ENCODE data around the gene FMC1.

Gene FMC1

DNA sequence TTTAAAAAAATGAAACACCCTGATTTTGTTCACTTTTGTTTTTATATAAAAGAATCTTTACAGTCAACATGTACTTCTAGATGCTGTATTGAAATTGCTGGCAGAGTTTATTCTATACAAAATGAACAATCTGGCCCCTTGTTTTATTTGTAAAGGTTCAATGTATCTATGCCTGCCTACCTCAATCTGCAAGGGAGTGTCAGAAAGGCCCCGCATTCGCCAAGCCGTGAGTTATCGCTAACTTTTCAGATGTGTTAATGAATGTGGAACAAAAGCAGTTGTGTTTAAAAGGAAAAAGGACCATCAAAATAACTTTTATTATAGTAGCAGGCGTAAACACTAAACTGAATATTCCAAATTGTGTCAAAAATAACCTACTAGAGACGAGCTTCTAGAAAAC lies 33.1 kb downstream of the FMC1 start (continued):
- TF ChIP-seq, protein P1, sequence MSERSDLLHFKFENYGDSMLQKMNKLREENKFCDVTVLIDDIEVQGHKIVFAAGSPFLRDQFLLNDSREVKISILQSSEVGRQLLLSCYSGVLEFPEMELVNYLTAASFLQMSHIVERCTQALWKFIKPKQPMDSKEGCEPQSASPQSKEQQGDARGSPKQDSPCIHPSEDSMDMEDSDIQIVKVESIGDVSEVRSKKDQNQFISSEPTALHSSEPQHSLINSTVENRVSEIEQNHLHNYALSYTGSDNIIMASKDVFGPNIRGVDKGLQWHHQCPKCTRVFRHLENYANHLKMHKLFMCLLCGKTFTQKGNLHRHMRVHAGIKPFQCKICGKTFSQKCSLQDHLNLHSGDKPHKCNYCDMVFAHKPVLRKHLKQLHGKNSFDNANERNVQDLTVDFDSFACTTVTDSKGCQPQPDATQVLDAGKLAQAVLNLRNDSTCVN (tag by site-specific recombination; optimal IDR thresholded peaks at IDR 0.05), result no peak
- no peak for TF ChIP-seq ZNF335 (tag by site-specific recombination; conservative IDR thresholded peaks at IDR 0.05)

DNA sequence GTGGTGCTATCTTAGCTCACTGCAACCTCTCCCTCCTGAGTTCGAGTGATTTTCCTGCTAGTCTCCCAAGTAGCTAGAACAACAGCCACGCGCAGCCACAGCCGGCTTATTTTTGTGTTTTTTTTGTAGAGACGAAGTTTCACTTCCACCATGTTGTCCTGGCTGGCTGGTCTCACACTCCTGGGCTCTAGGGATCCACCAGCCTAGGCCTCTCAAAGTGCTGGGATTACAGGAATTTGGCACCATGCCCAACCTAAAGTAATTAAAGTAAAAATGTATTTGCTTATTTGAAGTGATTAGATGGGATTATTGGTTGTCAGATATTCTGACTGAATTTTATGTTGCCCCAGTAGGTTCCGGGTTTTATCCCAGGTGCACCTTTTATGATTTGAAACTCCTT lies 41.3 kb downstream of the FMC1 start:
- TF ChIP-seq ZNF501 (tag by site-specific recombination; IDR thresholded peaks at IDR 0.05) (no peak), KLF1 (tag by site-specific recombination; IDR thresholded peaks at IDR 0.05) (no peak), ZEB2 (tag by site-specific recombination; IDR thresholded peaks at IDR 0.05) (no peak), ZNF600 (tag by site-specific recombination; IDR thresholded peaks at IDR 0.05) (no peak), ZNF138 (tag by site-specific recombination; IDR thresholded peaks at IDR 0.05; ENCODE audit: borderline replicate concordance) (no peak)
- TF ChIP-seq, protein P2, sequence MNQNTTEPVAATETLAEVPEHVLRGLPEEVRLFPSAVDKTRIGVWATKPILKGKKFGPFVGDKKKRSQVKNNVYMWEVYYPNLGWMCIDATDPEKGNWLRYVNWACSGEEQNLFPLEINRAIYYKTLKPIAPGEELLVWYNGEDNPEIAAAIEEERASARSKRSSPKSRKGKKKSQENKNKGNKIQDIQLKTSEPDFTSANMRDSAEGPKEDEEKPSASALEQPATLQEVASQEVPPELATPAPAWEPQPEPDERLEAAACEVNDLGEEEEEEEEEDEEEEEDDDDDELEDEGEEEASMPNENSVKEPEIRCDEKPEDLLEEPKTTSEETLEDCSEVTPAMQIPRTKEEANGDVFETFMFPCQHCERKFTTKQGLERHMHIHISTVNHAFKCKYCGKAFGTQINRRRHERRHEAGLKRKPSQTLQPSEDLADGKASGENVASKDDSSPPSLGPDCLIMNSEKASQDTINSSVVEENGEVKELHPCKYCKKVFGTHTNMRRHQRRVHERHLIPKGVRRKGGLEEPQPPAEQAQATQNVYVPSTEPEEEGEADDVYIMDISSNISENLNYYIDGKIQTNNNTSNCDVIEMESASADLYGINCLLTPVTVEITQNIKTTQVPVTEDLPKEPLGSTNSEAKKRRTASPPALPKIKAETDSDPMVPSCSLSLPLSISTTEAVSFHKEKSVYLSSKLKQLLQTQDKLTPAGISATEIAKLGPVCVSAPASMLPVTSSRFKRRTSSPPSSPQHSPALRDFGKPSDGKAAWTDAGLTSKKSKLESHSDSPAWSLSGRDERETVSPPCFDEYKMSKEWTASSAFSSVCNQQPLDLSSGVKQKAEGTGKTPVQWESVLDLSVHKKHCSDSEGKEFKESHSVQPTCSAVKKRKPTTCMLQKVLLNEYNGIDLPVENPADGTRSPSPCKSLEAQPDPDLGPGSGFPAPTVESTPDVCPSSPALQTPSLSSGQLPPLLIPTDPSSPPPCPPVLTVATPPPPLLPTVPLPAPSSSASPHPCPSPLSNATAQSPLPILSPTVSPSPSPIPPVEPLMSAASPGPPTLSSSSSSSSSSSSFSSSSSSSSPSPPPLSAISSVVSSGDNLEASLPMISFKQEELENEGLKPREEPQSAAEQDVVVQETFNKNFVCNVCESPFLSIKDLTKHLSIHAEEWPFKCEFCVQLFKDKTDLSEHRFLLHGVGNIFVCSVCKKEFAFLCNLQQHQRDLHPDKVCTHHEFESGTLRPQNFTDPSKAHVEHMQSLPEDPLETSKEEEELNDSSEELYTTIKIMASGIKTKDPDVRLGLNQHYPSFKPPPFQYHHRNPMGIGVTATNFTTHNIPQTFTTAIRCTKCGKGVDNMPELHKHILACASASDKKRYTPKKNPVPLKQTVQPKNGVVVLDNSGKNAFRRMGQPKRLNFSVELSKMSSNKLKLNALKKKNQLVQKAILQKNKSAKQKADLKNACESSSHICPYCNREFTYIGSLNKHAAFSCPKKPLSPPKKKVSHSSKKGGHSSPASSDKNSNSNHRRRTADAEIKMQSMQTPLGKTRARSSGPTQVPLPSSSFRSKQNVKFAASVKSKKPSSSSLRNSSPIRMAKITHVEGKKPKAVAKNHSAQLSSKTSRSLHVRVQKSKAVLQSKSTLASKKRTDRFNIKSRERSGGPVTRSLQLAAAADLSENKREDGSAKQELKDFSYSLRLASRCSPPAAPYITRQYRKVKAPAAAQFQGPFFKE (tag by site-specific recombination; IDR thresholded peaks at IDR 0.05; ENCODE audit: borderline replicate concordance), result no peak
- TF ChIP-seq, protein P3, sequence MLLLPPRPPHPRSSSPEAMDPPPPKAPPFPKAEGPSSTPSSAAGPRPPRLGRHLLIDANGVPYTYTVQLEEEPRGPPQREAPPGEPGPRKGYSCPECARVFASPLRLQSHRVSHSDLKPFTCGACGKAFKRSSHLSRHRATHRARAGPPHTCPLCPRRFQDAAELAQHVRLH (tag by site-specific recombination; IDR thresholded peaks at IDR 0.05), result no peak
- TF ChIP-seq, protein P4, sequence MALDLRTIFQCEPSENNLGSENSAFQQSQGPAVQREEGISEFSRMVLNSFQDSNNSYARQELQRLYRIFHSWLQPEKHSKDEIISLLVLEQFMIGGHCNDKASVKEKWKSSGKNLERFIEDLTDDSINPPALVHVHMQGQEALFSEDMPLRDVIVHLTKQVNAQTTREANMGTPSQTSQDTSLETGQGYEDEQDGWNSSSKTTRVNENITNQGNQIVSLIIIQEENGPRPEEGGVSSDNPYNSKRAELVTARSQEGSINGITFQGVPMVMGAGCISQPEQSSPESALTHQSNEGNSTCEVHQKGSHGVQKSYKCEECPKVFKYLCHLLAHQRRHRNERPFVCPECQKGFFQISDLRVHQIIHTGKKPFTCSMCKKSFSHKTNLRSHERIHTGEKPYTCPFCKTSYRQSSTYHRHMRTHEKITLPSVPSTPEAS (tag by site-specific recombination; IDR thresholded peaks at IDR 0.05), result no peak
- Histone ChIP-seq H3K36me3 (ENCODE audit: control insufficient read depth in 2 of 2, insufficient read depth in 1 of 2, low read length in 2 of 2) (peaks cover 59 to 79% of the 10 kb centered on the region in 2 experiments; a peak in 2 of 3 replicates), H3K9me3 (ENCODE audit: control insufficient read depth, insufficient read depth, low read depth, low read length) (no peaks in the 10 kb centered on the region), H3K4me1 (ENCODE audit: control insufficient read depth, insufficient read depth, low read length) (no peaks in the 10 kb centered on the region), H3K27ac (ENCODE audit: extremely low read depth, low read depth, low read length) (no peak overlapping the region), H3K4me3 (ENCODE audit: low read depth, low read length) (no peak overlapping the region)
- POLR2A ChIA-PET, result no interaction called here
- CTCF ChIA-PET, result no interaction called here

DNA sequence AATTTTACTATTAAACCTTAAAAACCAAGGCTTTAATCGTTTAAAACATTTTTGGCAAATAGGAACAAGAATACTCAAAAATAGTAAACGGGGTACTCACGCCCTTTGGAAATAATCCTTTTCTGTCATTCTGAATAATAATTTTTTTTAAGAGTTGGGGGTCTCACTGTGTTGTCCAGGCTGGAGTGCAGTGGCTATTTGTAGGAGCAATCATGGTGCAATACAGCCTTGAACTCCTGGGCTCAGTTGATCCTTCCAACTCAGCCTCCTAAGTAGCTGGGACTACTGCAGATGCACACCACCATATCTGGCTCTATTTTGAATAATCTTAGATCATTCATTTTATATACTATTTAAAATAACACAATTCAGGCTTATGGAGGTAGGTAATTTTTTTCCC lies 43.5 kb downstream of the FMC1 start:
- no peak for TF ChIP-seq REPIN1 (tag by site-specific recombination; IDR thresholded peaks at IDR 0.05; ENCODE audit: low read depth)
- TF ChIP-seq ZNF121 (tag by site-specific recombination; IDR thresholded peaks at IDR 0.05), result peak; percentile 72; the same call in 1 of the 2 replicates
- TF ChIP-seq ZNF530 (tag by site-specific recombination; IDR thresholded peaks at IDR 0.05; ENCODE audit: low read depth), result no peak
- no peak for TF ChIP-seq ZNF549 (tag by site-specific recombination; IDR thresholded peaks at IDR 0.05)
- POLR2A ChIA-PET, result no interaction called here
- H3K9me3 ChIP-seq (ENCODE audit: control insufficient read depth, insufficient read depth, low read depth, low read length), result no peaks in the 10 kb centered on the region
- H3K27ac ChIP-seq (ENCODE audit: extremely low read depth, low read depth, low read length), result no peak overlapping the region
- no peaks in the 10 kb centered on the region for H3K4me1 ChIP-seq (ENCODE audit: control insufficient read depth, insufficient read depth, low read length)
- no peak overlapping the region for H3K4me3 ChIP-seq (ENCODE audit: low read depth, low read length)
- CTCF ChIA-PET, result interaction anchor here (0.6 to 0.7 kb wide), 2 partner anchors 23 to 1086 kb away, joined by 3 to 4 read pairs; no protein-coding TSS in a partner anchor
- H3K36me3 ChIP-seq (ENCODE audit: control insufficient read depth in 2 of 2, insufficient read depth in 1 of 2, low read length in 2 of 2), result peaks cover 45 to 82% of the 10 kb centered on the region in 2 experiments; a peak in 2 of 3 replicates
